Ishikawa (cell line): ENCODE results near the gene SCN9A.

Experiments used
- CEBPB ChIP-seq: IDR thresholded peaks from 2 replicates; pipeline ENCODE4 v1.6.1; 2012
- CREB1 ChIP-seq: IDR thresholded peaks from 2 replicates; pipeline ENCODE4 v1.6.1; 2012; ENCODE audit warnings: low read depth
- EGR1 ChIP-seq: IDR thresholded peaks from 2 replicates; pipeline ENCODE4 v1.6.1; 2012
- EP300 ChIP-seq: IDR thresholded peaks from 2 replicates; pipeline ENCODE4 v1.6.1; 2012; ENCODE audit warnings: borderline replicate concordance
- FOXM1 ChIP-seq: IDR thresholded peaks from 2 replicates; pipeline ENCODE4 v1.6.1; 2012; ENCODE audit warnings: low read depth, borderline replicate concordance
- NFIC ChIP-seq: IDR thresholded peaks from 2 replicates; pipeline ENCODE4 v1.6.1; 2012
- RAD21 ChIP-seq: IDR thresholded peaks from 2 replicates; pipeline ENCODE4 v1.6.1; 2012; ENCODE audit warnings: low read depth
- TAF1 ChIP-seq: IDR thresholded peaks from 2 replicates; pipeline ENCODE4 v1.6.1; 2012; ENCODE audit warnings: low read depth, mild to moderate bottlenecking
- TCF12 ChIP-seq: IDR thresholded peaks from 2 replicates; pipeline ENCODE4 v1.6.1; 2012; ENCODE audit warnings: low read depth
- TEAD4 ChIP-seq: IDR thresholded peaks from 2 replicates; pipeline ENCODE4 v1.6.1; 2012
- YY1 ChIP-seq: IDR thresholded peaks from 2 replicates; pipeline ENCODE4 v1.6.1; 2012; ENCODE audit warnings: low read depth
- ZBTB7A ChIP-seq: IDR thresholded peaks from 2 replicates; pipeline ENCODE4 v1.6.1; 2012; ENCODE audit warnings: low read depth
- TF ChIP-seq, protein P1 (sequence below): IDR thresholded peaks from 2 replicates; pipeline ENCODE4 v1.6.1; 2012; ENCODE audit warnings: low read depth, mild to moderate bottlenecking
- TF ChIP-seq, protein P2 (sequence below): IDR thresholded peaks from 2 replicates; pipeline ENCODE4 v1.6.1; 2012
- TF ChIP-seq, protein P3 (sequence below): IDR thresholded peaks from 2 replicates; pipeline ENCODE4 v1.6.1; 2012

The SCN9A gene

DNA sequence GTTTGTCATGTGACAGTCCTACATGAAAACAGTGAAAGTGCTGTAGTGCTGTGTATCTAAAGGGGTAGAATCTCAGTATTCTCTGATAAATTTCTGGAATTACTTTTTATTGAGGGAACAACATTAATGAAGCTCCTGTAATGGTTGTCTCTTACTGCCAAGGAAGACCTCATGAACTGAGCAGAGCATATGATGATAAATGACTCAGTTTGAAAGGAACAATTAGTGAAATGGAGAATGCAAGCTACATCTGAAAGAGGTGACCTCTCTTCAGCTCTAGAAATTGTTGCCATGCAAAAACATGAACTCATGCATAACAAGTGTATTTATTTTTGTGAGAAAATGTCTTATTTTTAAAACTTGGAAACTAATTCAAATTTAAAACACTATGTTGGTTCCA is 93.6 kb downstream of the SCN9A start:
- TF ChIP-seq YY1 (no peak), TEAD4 (no peak), TCF12 (no peak), CREB1 (no peak), EP300 (no peak), NFIC (no peak), FOXM1 (no peak), CEBPB (no peak)
- TF ChIP-seq, protein P1, sequence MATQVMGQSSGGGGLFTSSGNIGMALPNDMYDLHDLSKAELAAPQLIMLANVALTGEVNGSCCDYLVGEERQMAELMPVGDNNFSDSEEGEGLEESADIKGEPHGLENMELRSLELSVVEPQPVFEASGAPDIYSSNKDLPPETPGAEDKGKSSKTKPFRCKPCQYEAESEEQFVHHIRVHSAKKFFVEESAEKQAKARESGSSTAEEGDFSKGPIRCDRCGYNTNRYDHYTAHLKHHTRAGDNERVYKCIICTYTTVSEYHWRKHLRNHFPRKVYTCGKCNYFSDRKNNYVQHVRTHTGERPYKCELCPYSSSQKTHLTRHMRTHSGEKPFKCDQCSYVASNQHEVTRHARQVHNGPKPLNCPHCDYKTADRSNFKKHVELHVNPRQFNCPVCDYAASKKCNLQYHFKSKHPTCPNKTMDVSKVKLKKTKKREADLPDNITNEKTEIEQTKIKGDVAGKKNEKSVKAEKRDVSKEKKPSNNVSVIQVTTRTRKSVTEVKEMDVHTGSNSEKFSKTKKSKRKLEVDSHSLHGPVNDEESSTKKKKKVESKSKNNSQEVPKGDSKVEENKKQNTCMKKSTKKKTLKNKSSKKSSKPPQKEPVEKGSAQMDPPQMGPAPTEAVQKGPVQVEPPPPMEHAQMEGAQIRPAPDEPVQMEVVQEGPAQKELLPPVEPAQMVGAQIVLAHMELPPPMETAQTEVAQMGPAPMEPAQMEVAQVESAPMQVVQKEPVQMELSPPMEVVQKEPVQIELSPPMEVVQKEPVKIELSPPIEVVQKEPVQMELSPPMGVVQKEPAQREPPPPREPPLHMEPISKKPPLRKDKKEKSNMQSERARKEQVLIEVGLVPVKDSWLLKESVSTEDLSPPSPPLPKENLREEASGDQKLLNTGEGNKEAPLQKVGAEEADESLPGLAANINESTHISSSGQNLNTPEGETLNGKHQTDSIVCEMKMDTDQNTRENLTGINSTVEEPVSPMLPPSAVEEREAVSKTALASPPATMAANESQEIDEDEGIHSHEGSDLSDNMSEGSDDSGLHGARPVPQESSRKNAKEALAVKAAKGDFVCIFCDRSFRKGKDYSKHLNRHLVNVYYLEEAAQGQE = no peak
- TF ChIP-seq, protein P2, sequence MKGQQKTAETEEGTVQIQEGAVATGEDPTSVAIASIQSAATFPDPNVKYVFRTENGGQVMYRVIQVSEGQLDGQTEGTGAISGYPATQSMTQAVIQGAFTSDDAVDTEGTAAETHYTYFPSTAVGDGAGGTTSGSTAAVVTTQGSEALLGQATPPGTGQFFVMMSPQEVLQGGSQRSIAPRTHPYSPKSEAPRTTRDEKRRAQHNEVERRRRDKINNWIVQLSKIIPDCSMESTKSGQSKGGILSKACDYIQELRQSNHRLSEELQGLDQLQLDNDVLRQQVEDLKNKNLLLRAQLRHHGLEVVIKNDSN = no peak

DNA sequence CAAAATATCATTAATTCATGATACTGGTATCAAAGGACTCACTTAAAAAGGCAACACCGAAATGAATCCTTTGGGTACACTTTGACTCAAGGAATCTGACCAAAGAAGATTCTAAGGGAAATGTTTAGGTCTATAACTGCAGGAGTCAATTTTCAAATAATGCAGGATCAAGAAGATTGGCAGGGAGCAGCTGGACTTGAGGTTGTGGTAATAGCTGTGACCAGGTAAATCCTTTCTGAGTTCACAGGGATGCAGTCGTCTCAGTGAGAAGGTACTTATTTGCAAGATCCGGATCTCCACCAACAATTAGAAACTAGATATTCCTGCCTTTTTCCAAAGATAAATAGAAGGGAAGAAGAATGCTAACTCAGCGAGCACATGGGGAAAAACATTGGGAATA is 96.9 kb downstream of the SCN9A start:
- no peak for TF ChIP-seq YY1
- TF ChIP-seq CEBPB = no peak
- TF ChIP-seq CREB1 = no peak
- no peak for TF ChIP-seq TCF12
- TF ChIP-seq ZBTB7A = no peak
- no peak for TF ChIP-seq EGR1
- no peak for TF ChIP-seq FOXM1
- TF ChIP-seq RAD21 = no peak
- TF ChIP-seq EP300 = no peak
- TF ChIP-seq TAF1 = no peak
- TF ChIP-seq TEAD4 = no peak
- no peak for TF ChIP-seq NFIC

DNA sequence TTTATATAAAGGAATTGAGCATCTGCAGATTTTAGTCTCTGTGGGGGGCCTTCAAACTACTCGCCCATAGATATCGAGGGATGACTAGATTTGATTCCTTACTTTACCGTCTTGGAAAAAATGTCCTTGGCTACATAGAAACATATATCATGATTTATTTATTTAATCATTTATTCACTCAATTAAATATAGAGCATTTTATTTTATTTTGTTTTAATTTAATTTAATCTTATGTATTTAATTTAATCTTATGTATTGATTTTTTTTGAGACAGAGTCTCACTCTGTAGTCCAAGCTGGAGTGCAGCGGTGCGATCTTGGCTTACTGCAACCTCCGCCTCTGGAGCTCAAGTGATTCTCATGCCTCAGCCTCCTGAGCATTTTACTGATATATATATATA is 105.4 kb downstream of the SCN9A start:
- TF ChIP-seq, protein P3, sequence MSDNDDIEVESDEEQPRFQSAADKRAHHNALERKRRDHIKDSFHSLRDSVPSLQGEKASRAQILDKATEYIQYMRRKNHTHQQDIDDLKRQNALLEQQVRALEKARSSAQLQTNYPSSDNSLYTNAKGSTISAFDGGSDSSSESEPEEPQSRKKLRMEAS = no peak
- TF ChIP-seq CEBPB = no peak
- TF ChIP-seq TEAD4 = no peak
- TF ChIP-seq ZBTB7A = no peak
- TF ChIP-seq YY1 = no peak
- TF ChIP-seq EP300 = no peak
- TF ChIP-seq, protein P1 = no peak

DNA sequence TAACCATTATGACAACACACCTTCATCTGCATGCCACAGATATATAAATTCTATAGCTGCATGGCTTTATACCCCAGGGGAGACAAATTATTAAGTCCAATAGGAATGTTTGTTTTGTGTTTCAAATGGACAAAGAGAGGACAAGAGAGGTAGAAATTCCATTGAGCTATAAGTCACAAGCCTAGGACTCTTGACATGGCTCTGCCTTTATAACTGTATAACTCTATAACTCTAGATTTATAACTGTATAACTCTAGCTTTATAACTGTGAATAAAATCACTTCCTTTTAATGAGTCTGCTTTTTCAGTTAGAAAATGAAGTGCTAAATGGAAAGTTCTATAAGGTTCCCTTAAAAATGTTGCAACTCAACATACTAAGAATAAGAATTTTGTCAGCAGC is 106.4 kb downstream of the SCN9A start:
- TF ChIP-seq FOXM1 (no peak), CREB1 (no peak), TCF12 (no peak), CEBPB (no peak), EP300 (no peak), YY1 (no peak), TAF1 (no peak), TEAD4 (no peak)
- TF ChIP-seq, protein P1 = no peak

DNA sequence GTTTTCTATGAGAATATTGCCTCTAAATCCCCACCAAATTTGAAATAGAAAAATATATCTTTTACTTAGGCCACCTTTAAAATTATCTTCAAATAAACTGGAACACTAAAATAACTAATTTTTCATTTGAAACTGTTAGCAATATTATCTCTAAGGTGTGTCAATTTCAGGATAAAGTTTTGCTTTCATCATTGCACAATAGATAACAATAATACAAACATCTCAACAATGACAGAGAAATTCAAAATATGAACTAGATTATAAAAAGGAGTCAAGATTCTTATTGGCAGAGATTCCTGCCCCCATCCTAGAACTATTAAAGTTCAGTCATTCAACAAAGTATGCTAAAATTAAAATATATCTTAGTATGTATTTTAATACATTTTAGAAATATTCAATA is 117.9 kb downstream of the SCN9A start:
- TF ChIP-seq EGR1 = no peak
- TF ChIP-seq RAD21 = no peak
- TF ChIP-seq TCF12 = no peak
- TF ChIP-seq, protein P1 = no peak
